Measurements from ENCODE around the gene INTS4.
"Not testable (repeated sequence)": the region's sequence is repeated elsewhere in the genome, so short reads cannot be mapped to it uniquely, and the experiment has no call there.

The INTS4 gene

DNA sequence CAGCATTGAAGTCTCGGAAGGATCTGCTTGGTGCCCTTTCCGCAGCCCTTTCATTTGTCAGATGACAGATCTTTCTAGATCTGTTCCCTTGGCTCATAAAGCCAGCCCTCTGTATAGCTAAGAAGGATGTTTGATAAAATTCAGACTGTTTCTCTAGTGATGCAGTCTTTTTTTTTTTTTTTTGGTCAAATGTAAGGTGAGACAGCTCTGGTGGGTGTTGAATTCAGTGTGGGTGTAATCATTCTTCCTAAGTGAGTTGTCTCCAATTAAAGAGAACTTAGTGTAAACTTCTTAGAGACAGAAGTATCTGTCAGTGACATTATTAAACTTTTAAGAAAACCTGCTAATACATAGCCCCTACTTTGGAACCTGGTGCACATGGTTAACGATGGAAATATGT, 120.3 kb downstream of the INTS4 start:
- DNase-seq = no peak

DNA sequence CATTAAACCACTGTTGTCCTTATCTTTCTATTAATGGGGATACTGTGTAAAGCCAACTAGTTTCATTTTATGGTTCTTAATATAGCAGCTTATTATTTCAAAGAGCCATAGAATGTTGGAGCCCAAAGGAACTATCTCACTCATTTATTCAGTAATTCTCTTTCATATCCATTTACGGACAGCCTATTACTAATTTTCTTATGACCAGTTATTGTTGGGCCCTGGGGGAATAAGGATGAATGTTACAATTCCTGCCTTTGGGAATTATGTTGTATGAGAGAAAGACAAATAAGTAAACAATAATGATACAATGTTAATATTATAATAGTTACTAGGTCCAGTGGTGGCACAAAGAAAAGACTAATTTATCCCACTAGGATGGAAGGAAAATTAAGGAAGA, 121.1 kb downstream of the INTS4 start:
- no peak for DNase-seq

GRCh38 chr11:77871855-77872254, 122.6 kb downstream of the INTS4 start:
- DNase-seq = no peak

- no peak for DNase-seq
Measured at GRCh38 chr11:77868744-77869143, 125.7 kb downstream of the INTS4 start.

GRCh38 chr11:77866336-77866735, 128.1 kb downstream of the INTS4 start:
- no peak for DNase-seq

- DNase-seq = no peak
Measured at GRCh38 chr11:77865805-77866204, 128.7 kb downstream of the INTS4 start.

- not testable (repeated sequence) for DNase-seq
Measured at GRCh38 chr11:77861444-77861843, 133.0 kb downstream of the INTS4 start.

DNA sequence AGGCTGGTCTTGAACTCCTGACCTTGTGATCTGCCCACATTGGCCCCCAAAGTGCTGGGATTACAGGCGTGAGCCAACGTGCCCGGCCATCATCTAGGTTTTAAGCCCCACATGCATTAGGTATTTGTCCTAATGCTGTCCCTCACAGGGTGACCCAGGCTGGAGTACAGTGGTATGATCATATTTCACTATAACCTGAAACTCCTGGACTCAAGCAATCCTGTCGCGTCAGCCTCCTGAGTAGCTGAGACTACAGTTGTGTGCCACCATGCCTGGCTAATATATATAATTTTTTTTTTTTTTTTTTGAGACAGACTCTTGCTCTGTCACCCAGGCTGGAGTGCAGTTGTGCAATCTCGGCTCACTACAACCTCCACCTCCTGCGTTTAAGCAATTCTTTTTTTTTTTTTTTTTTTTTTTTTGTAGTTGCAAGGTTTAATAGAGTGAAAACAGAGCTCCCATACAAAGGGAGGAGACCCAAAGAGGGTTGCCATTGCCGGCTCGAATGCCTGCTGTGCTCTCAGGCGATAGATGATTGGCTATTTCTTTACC, 136.5 kb downstream of the INTS4 start:
- DNase-seq = not testable (repeated sequence)

DNA sequence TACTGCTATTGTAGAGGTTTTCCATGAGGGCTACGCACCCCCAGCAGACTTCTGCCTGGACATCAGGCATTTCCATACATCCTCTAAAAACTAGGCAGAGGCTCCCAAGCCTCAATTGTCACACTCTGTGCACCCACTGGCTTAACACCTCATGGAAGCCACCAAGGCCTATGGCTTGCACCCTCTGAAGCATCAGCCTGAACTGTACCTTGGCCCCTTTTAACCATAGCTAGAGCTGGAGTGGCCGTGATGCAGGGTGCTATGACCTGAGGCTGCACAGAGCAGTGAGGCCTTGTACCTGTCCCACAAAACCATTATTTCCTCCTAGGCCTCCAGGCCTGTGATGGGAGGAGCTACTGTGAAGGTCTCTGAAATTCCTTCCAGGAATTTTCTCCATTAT, 139.6 kb downstream of the INTS4 start:
- no peak for DNase-seq

GRCh38 chr11:77851503-77851902, 143.0 kb downstream of the INTS4 start:
- DNase-seq = no peak

DNA sequence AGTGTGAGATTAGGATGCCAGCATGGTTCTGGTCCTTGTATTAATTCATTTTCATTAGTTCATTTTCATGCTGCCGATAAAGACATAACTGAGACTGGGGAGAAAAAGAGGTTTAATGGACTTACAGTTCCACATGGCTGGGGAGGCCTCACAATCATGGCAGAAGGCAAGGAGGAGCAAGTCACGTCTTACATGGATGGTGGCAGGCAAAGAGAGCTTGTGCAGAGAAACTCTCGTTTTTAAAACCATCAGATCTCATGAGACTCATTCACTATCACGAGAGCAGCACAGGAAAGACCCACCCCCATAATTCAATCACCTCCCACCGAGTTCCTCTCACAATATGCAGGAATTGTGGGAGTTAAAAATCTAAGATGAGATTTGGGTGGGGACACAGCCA, 150.8 kb downstream of the INTS4 start:
- not testable (repeated sequence) for DNase-seq

- DNase-seq = no peak
Measured at GRCh38 chr11:77842441-77843121, 151.9 kb downstream of the INTS4 start.

DNA sequence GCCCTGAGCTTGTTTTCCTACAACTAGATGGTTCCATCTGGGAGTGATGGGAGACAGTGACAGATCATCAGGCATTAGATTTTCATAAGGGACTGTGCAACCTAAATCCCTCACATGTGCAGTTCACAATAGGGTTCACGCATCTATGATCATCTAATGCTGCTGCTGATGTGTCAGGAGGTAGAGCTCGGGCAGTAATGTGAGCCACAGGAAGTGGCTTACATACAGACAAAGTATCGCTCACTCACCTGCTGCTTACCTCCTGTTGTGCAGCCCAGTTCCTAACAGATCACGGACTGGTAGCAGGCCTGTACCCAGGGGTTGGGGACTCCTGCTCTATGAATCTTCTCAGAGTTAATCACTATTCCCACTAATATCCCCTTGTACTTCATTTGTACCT, 161.2 kb downstream of the INTS4 start:
- DNase-seq = no peak

- DNase-seq = no peak
Measured at GRCh38 chr11:77828926-77829325, 165.5 kb downstream of the INTS4 start.

Measured in NCI-H1694 (cell line).